ENCODE measurements around the gene ADAMTS2. TPM values are rescaled to one million over a fixed set of nuclear protein-coding genes. Genes with fewer than 3 reads are reported as not detected.
A peak's percentile ranks its signal among the peaks of the same experiment; 100 is the strongest.

The ADAMTS2 gene
- total RNA-seq, 1 donor from 2014 or later = 152 TPM

GRCh38 chr5:179194941-179195381, 150.3 kb downstream of the ADAMTS2 start:
- DNase-seq (ENCODE audit: low spot score) = no peak

- DNase-seq (ENCODE audit: low spot score) = no peak
Observed at GRCh38 chr5:179194201-179194910, 150.9 kb downstream of the ADAMTS2 start.

- no peak for DNase-seq (ENCODE audit: low spot score)
Observed at GRCh38 chr5:179193746-179194145, 151.5 kb downstream of the ADAMTS2 start.

- DNase-seq (ENCODE audit: low spot score) = no peak
Observed at GRCh38 chr5:179192891-179193470, 152.3 kb downstream of the ADAMTS2 start.

- no peak for DNase-seq (ENCODE audit: low spot score)
Observed at GRCh38 chr5:179192185-179192890, 152.9 kb downstream of the ADAMTS2 start.

- no peak for DNase-seq (ENCODE audit: low spot score)
Observed at GRCh38 chr5:179191506-179192184, 153.6 kb downstream of the ADAMTS2 start.

- no peak for DNase-seq (ENCODE audit: low spot score)
Observed at GRCh38 chr5:179190851-179191505, 154.3 kb downstream of the ADAMTS2 start.

- no peak for DNase-seq (ENCODE audit: low spot score)
Observed at GRCh38 chr5:179188636-179189035, 156.6 kb downstream of the ADAMTS2 start.

- no peak for DNase-seq (ENCODE audit: low spot score)
Observed at GRCh38 chr5:179187681-179188575, 157.3 kb downstream of the ADAMTS2 start.

GRCh38 chr5:179187229-179187678, 158.0 kb downstream of the ADAMTS2 start:
- no peak for DNase-seq (ENCODE audit: low spot score)

- no peak for DNase-seq (ENCODE audit: low spot score)
Observed at GRCh38 chr5:179186801-179187200, 158.5 kb downstream of the ADAMTS2 start.

- DNase-seq (ENCODE audit: low spot score) = no peak
Observed at GRCh38 chr5:179185941-179186411, 159.3 kb downstream of the ADAMTS2 start.

GRCh38 chr5:179185256-179185940, 159.9 kb downstream of the ADAMTS2 start:
- DNase-seq (ENCODE audit: low spot score) = peak; percentile 31

GRCh38 chr5:179184521-179185050, 160.7 kb downstream of the ADAMTS2 start:
- DNase-seq (ENCODE audit: low spot score) = no peak

- DNase-seq (ENCODE audit: low spot score) = no peak
Observed at GRCh38 chr5:179183481-179183880, 161.8 kb downstream of the ADAMTS2 start.

- DNase-seq (ENCODE audit: low spot score) = no peak
Observed at GRCh38 chr5:179182601-179183000, 162.7 kb downstream of the ADAMTS2 start.

- no peak for DNase-seq (ENCODE audit: low spot score)
Observed at GRCh38 chr5:179181988-179182387, 163.3 kb downstream of the ADAMTS2 start.

GRCh38 chr5:179180921-179181645, 164.2 kb downstream of the ADAMTS2 start:
- no peak for DNase-seq (ENCODE audit: low spot score)

Data from umbilical cord (tissue), 2 donors.